Measurements from ENCODE around the gene SNF8. TPM values are rescaled to one million over a fixed set of nuclear protein-coding genes. Genes with fewer than 3 reads are reported as not detected.
A peak's percentile ranks its signal among the peaks of the same experiment; 100 is the strongest.

SNF8 gene
- total RNA-seq, 1 experiment from 2014 or later = 156 TPM

GRCh38 chr17:48970224-48970623 lies 25.6 kb upstream of the SNF8 start:
- no peaks in the 10 kb centered on the region for H3K9me3 Mint-ChIP-seq (ENCODE audit: unreplicated experiment)
- no TSS peak for BruUV-seq (replicated peaks)
- H3K36me3 Mint-ChIP-seq (ENCODE audit: insufficient read depth, unreplicated experiment) = no peaks in the 10 kb centered on the region
- no peak overlapping the region for H3K4me3 Mint-ChIP-seq (ENCODE audit: unreplicated experiment)
- no peak for DNase-seq (ENCODE audit: unreplicated experiment)
- H3K4me1 Mint-ChIP-seq (ENCODE audit: insufficient read depth, unreplicated experiment) = peaks cover 18% of the 10 kb centered on the region
- ChIA-PET POLR2A (interaction anchor here (0.6 to 1.1 kb wide), 2 partner anchors 25 to 35 kb away, joined by 3 read pairs; partner anchors contain the start of gene SNF8), CTCF (interaction anchor here (0.6 kb wide), 2 partner anchors 87 to 259 kb away, joined by 3 to 4 read pairs; no protein-coding TSS in a partner anchor)
- intact Hi-C loops (cut with micrococcal nuclease) = no loop called here
- no peak overlapping the region for H3K27ac Mint-ChIP-seq (ENCODE audit: low read depth, unreplicated experiment)
- TF ChIP-seq, protein P1, sequence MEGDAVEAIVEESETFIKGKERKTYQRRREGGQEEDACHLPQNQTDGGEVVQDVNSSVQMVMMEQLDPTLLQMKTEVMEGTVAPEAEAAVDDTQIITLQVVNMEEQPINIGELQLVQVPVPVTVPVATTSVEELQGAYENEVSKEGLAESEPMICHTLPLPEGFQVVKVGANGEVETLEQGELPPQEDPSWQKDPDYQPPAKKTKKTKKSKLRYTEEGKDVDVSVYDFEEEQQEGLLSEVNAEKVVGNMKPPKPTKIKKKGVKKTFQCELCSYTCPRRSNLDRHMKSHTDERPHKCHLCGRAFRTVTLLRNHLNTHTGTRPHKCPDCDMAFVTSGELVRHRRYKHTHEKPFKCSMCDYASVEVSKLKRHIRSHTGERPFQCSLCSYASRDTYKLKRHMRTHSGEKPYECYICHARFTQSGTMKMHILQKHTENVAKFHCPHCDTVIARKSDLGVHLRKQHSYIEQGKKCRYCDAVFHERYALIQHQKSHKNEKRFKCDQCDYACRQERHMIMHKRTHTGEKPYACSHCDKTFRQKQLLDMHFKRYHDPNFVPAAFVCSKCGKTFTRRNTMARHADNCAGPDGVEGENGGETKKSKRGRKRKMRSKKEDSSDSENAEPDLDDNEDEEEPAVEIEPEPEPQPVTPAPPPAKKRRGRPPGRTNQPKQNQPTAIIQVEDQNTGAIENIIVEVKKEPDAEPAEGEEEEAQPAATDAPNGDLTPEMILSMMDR (IDR thresholded peaks at IDR 0.05; ENCODE audit: unreplicated experiment) = no peak
- peaks cover 7% of the 10 kb centered on the region for H3K27me3 Mint-ChIP-seq (ENCODE audit: insufficient read depth, unreplicated experiment)

DNA sequence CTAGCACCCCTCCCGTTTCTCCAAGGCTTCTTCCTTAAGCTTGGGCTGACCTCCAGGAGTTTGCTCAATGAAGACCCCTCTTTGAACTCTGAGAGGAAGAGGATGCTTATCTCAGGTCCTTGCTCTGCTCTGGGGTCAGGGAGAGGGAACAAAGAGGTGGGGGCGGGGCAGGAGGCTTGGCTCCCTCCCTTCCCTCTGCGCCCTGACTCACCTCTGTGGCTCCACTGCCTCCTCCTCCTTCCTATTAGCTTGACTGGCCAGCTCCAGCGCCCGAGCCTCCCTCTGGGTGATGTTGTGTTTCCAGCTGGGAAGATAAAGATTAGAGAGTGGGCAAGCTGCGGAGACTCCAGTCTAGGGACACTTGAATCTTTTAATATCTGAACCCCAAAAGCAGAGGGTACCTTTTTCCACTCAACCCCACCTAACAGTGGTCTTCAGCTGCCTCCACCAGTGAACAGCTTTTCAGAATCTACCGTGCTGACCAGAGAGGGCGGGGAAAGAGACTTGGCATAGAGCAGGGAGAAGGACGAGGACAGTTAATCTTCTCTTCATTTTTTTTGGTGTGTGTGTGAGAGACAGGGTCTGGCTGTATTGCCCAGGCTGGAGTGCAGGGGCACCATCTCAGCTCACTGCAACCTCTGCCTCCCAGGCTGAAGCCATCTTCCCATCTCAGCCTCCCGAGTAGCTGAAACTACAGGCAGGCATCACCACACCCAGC lies 17.0 kb upstream of the SNF8 start:
- H3K4me1 Mint-ChIP-seq (ENCODE audit: insufficient read depth, unreplicated experiment) = peaks cover 7% of the 10 kb centered on the region
- H3K9me3 Mint-ChIP-seq (ENCODE audit: unreplicated experiment) = no peaks in the 10 kb centered on the region
- no peaks in the 10 kb centered on the region for H3K27me3 Mint-ChIP-seq (ENCODE audit: insufficient read depth, unreplicated experiment)
- no TSS peak for BruUV-seq (replicated peaks)
- no peaks in the 10 kb centered on the region for H3K36me3 Mint-ChIP-seq (ENCODE audit: insufficient read depth, unreplicated experiment)
- CTCF ChIA-PET = interaction anchor here (0.6 kb wide), 1 partner anchor 325 kb away, joined by 3 read pairs; no protein-coding TSS in a partner anchor
- POLR2A ChIA-PET = interaction anchor here (0.7 to 1.6 kb wide), 3 partner anchors 10 to 74 kb away, joined by 3 to 6 read pairs (median 3); no protein-coding TSS in a partner anchor
- H3K4me3 Mint-ChIP-seq (ENCODE audit: unreplicated experiment) = no peak overlapping the region
- peak; percentile 57 for DNase-seq (ENCODE audit: unreplicated experiment)
- TF ChIP-seq, protein P1 (IDR thresholded peaks at IDR 0.05; ENCODE audit: unreplicated experiment) = no peak
- H3K27ac Mint-ChIP-seq (ENCODE audit: low read depth, unreplicated experiment) = no peak overlapping the region
- intact Hi-C loops (cut with micrococcal nuclease) = no loop called here

- H3K27ac Mint-ChIP-seq (ENCODE audit: low read depth, unreplicated experiment) = no peak overlapping the region
- no TSS peak for BruUV-seq (replicated peaks)
- TF ChIP-seq, protein P1 (IDR thresholded peaks at IDR 0.05; ENCODE audit: unreplicated experiment) = no peak
- H3K4me3 Mint-ChIP-seq (ENCODE audit: unreplicated experiment) = no peak overlapping the region
- H3K9me3 Mint-ChIP-seq (ENCODE audit: unreplicated experiment) = no peaks in the 10 kb centered on the region
- ChIA-PET CTCF (interaction anchor here (0.5 to 0.7 kb wide), 2 partner anchors 274 to 453 kb away, joined by 3 to 4 read pairs; no protein-coding TSS in a partner anchor), POLR2A (interaction anchor here (0.7 to 1.6 kb wide), 3 partner anchors 9 to 17 kb away, joined by 3 to 6 read pairs (median 3); no protein-coding TSS in a partner anchor)
- no peak for DNase-seq (ENCODE audit: unreplicated experiment)
- H3K36me3 Mint-ChIP-seq (ENCODE audit: insufficient read depth, unreplicated experiment) = no peaks in the 10 kb centered on the region
- intact Hi-C loops (cut with micrococcal nuclease) = no loop called here
- H3K27me3 Mint-ChIP-seq (ENCODE audit: insufficient read depth, unreplicated experiment) = no peaks in the 10 kb centered on the region
- H3K4me1 Mint-ChIP-seq (ENCODE audit: insufficient read depth, unreplicated experiment) = peaks cover 7% of the 10 kb centered on the region
These were observed 16.3 kb upstream of the SNF8 start for GRCh38 chr17:48960834-48961515.

DNA sequence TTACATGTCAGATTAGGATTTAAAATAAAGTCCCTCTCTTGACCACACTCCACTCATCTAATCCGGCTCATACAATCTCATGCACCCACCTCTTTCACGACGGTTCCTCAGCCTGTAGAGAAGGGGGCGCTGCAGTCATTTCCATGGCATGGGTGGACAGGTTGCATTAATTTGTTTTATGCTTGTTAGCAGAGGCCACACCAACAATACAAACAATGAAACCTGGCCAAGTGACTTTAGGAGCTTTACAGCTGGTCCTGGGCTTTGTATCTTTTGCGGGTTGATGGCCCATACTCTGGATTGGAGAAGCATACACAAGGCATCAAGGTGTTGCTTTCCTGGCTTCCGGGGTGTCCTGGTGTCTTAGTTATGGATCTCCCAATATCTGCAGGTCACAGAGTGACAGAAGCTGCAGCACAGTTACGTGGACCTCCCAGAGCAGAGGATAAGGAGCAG lies 9.7 kb upstream of the SNF8 start:
- TF ChIP-seq, protein P1 (IDR thresholded peaks at IDR 0.05; ENCODE audit: unreplicated experiment) = peak; percentile 40
- no peaks in the 10 kb centered on the region for H3K36me3 Mint-ChIP-seq (ENCODE audit: insufficient read depth, unreplicated experiment)
- no peak overlapping the region for H3K4me3 Mint-ChIP-seq (ENCODE audit: unreplicated experiment)
- no TSS peak for BruUV-seq (replicated peaks)
- intact Hi-C loops (cut with micrococcal nuclease) = loop anchor here (1.0 kb wide), 1 partner anchor 78 kb away; no protein-coding TSS in a partner anchor
- DNase-seq (ENCODE audit: unreplicated experiment) = peak; percentile 64
- no peaks in the 10 kb centered on the region for H3K4me1 Mint-ChIP-seq (ENCODE audit: insufficient read depth, unreplicated experiment)
- ChIA-PET POLR2A (interaction anchor here (0.8 to 1.5 kb wide), 2 partner anchors 9 kb away, joined by 3 to 8 read pairs; partner anchors contain the start of gene SNF8), CTCF (interaction anchor here (0.6 to 0.8 kb wide), 2 partner anchors 52 to 57 kb away, joined by 3 read pairs; no protein-coding TSS in a partner anchor)
- no peaks in the 10 kb centered on the region for H3K27me3 Mint-ChIP-seq (ENCODE audit: insufficient read depth, unreplicated experiment)
- H3K9me3 Mint-ChIP-seq (ENCODE audit: unreplicated experiment) = no peaks in the 10 kb centered on the region
- no peak overlapping the region for H3K27ac Mint-ChIP-seq (ENCODE audit: low read depth, unreplicated experiment)
